Hepatocyte (in vitro differentiated cells): ENCODE data around the gene CDH26. TPM values are rescaled to one million over a fixed set of nuclear protein-coding genes. Genes with fewer than 3 reads are reported as not detected.

Experiments
- DNase-seq: peaks from one replicate; pipeline ENCODE4 v3.0.0-alpha.2; 2016; ENCODE audit warnings: low spot score
- H2AFZ ChIP-seq: fragments of 200-600 bp; sonication (generic); 2 replicates; pipeline ENCODE4 v1.6.0; 2016; ENCODE audit warnings: antibody characterized with exemption, mild to moderate bottlenecking
- H3K27ac ChIP-seq: fragments of 200-600 bp; sonication (generic); 2 replicates; pipeline ENCODE4 v1.5.1; 2016; ENCODE audit warnings: mild to moderate bottlenecking
- H3K27me3 ChIP-seq: fragments of 200-600 bp; sonication (generic); 2 replicates; pipeline ENCODE4 v1.6.1; 2016
- H3K36me3 ChIP-seq: fragments of 200-600 bp; sonication (generic); replicated peaks from 2 replicates; pipeline ENCODE4 v1.5.1; 2016; ENCODE audit warnings: low read depth; ENCODE audit not compliant: insufficient read depth
- H3K4me1 ChIP-seq: fragments of 200-600 bp; sonication (generic); 2 replicates; pipeline ENCODE4 v1.5.1; 2016; ENCODE audit warnings: mild to moderate bottlenecking, moderate library complexity; ENCODE audit not compliant: insufficient read depth
- H3K4me2 ChIP-seq: fragments of 200-600 bp; sonication (generic); 2 replicates; pipeline ENCODE4 v1.6.0; 2016
- H3K4me3 ChIP-seq: fragments of 200-600 bp; sonication (generic); 2 replicates; pipeline ENCODE4 v1.5.1; 2016; ENCODE audit warnings: mild to moderate bottlenecking
- H3K79me2 ChIP-seq: fragments of 200-600 bp; sonication (generic); 2 replicates; pipeline ENCODE4 v1.6.0; 2017; ENCODE audit warnings: mild to moderate bottlenecking
- H3K9me2 ChIP-seq: fragments of 200-600 bp; sonication (generic); replicated peaks from 2 replicates; pipeline ENCODE4 v1.6.0; 2017; ENCODE audit warnings: mild to moderate bottlenecking; ENCODE audit not compliant: insufficient read depth
- H3K9me3 ChIP-seq: fragments of 200-600 bp; sonication (generic); 2 replicates; pipeline ENCODE4 v1.5.1; 2016; ENCODE audit warnings: low read depth, mild to moderate bottlenecking
- H4K20me1 ChIP-seq: fragments of 200-600 bp; sonication (generic); 2 replicates; pipeline ENCODE4 v1.6.0; 2016; ENCODE audit warnings: mild to moderate bottlenecking; ENCODE audit not compliant: insufficient read depth, poor library complexity, severe bottlenecking
- CTCF ChIP-seq: fragments of 200-600 bp; sonication (generic); IDR thresholded peaks from 2 replicates; pipeline ENCODE4 v1.5.1; 2016; ENCODE audit warnings: antibody characterized with exemption, mild to moderate bottlenecking; ENCODE audit not compliant: poor library complexity
- EZH2 ChIP-seq: fragments of 200-600 bp; sonication (generic); IDR thresholded peaks from 2 replicates; pipeline ENCODE4 v1.6.1; 2016; ENCODE audit warnings: antibody characterized with exemption, mild to moderate bottlenecking, borderline replicate concordance
- EZH2phosphoT487 ChIP-seq: fragments of 200-600 bp; sonication (generic); IDR thresholded peaks from one replicate; pipeline ENCODE4 v1.6.1; 2018; ENCODE audit warnings: antibody characterized with exemption, mild to moderate bottlenecking, low read depth, moderate library complexity; ENCODE audit not compliant: unreplicated experiment, severe bottlenecking
- WGBS: methylation state at CpG from one replicate; pipeline ENCODE4 v1.1.6; 2016; ENCODE audit warnings: low lambda C conversion rate; ENCODE audit errors: missing lambda C conversion rate; 5-methylcytosine and 5-hydroxymethylcytosine counted together
- polyA plus RNA-seq: library from polyadenylated mRNA; unstranded; fragments of >200 nt; fragmentation: Nextera tagmentation; extraction: Ambion mirVana; gene quantifications from 2 replicates; pipeline ENCODE4 v1.2.1, GENCODE V29; 2016
- total RNA-seq: library from RNA; depleted of rRNA; stranded (reverse); fragments of >200 nt; gene quantifications from 2 replicates; pipeline ENCODE4 v1.2.3, GENCODE V29; 2014

The CDH26 gene
- total and polyA plus RNA-seq, 2 experiments from 2014 or later, result 2.2 to 2.3 TPM

GRCh38 chr20:60006261-60006660 is 48.0 kb downstream of the CDH26 start:
- no peaks in the 10 kb centered on the region for H4K20me1 ChIP-seq
- H3K27me3 ChIP-seq, result no peaks in the 10 kb centered on the region
- no peak overlapping the region for H3K4me3 ChIP-seq
- no peaks in the 10 kb centered on the region for H3K4me1 ChIP-seq
- H3K36me3 ChIP-seq, result no peaks in the 10 kb centered on the region
- no peak overlapping the region for H3K4me2 ChIP-seq
- WGBS, result 86% methylated on average over 4 of the region's 4 CpGs
- H3K27ac ChIP-seq, result no peak overlapping the region
- H3K9me2 ChIP-seq, result no peaks in the 10 kb centered on the region
- H3K9me3 ChIP-seq, result no peaks in the 10 kb centered on the region
- no peak for TF ChIP-seq EZH2
- no peak for TF ChIP-seq CTCF
- TF ChIP-seq EZH2phosphoT487, result no peak
- no peak for DNase-seq
- H3K79me2 ChIP-seq, result no peaks in the 10 kb centered on the region
- H2AFZ ChIP-seq, result no peak overlapping the region

GRCh38 chr20:60007464-60007863 is 49.2 kb downstream of the CDH26 start:
- Histone ChIP-seq H2AFZ (no peak overlapping the region), H3K4me1 (no peaks in the 10 kb centered on the region), H3K9me2 (no peaks in the 10 kb centered on the region), H3K27ac (no peak overlapping the region), H3K4me2 (no peak overlapping the region), H3K4me3 (no peak overlapping the region), H3K9me3 (no peaks in the 10 kb centered on the region), H3K79me2 (no peaks in the 10 kb centered on the region), H3K27me3 (no peaks in the 10 kb centered on the region), H3K36me3 (no peaks in the 10 kb centered on the region), H4K20me1 (no peaks in the 10 kb centered on the region)
- DNase-seq, result no peak
- 77% methylated on average over 2 of the region's 2 CpGs for WGBS
- TF ChIP-seq CTCF, result no peak
- no peak for TF ChIP-seq EZH2phosphoT487
- TF ChIP-seq EZH2, result no peak

- no peaks in the 10 kb centered on the region for H4K20me1 ChIP-seq
- H3K79me2 ChIP-seq, result no peaks in the 10 kb centered on the region
- no peaks in the 10 kb centered on the region for H3K36me3 ChIP-seq
- no peak overlapping the region for H2AFZ ChIP-seq
- WGBS, result 84% methylated on average over 3 of the region's 3 CpGs
- no peak for DNase-seq
- H3K9me2 ChIP-seq, result no peaks in the 10 kb centered on the region
- TF ChIP-seq EZH2 (no peak), CTCF (no peak), EZH2phosphoT487 (no peak)
- no peak overlapping the region for H3K4me2 ChIP-seq
- H3K4me3 ChIP-seq, result no peak overlapping the region
- no peaks in the 10 kb centered on the region for H3K4me1 ChIP-seq
- no peak overlapping the region for H3K27ac ChIP-seq
- H3K9me3 ChIP-seq, result no peaks in the 10 kb centered on the region
- no peaks in the 10 kb centered on the region for H3K27me3 ChIP-seq
Observed at GRCh38 chr20:60008130-60008808, 50.0 kb downstream of the CDH26 start.
